ENCODE results near the gene STRBP.
"Not testable (repeated sequence)": the region's sequence is repeated elsewhere in the genome, so short reads cannot be mapped to it uniquely, and the experiment has no call there.

The STRBP gene

DNA sequence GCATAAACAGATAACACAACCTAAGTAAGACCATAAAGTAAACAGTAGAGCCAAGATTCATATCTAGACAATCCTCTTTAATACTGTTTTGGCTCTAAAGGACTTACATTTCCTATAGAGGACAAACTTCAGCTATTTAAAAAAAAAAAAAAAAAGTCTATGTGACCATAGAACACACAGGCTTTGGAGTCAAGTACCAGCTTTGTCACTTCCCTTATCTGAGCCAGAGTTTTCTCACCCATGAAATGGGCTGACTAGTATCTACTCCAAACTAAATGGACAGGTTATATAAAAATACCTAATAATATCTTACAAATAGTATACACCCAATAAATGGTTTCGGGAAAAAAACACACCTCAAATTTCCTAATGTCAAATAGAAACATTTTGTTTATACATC, 81.3 kb downstream of the STRBP start:
- DNase-seq = no peak

DNA sequence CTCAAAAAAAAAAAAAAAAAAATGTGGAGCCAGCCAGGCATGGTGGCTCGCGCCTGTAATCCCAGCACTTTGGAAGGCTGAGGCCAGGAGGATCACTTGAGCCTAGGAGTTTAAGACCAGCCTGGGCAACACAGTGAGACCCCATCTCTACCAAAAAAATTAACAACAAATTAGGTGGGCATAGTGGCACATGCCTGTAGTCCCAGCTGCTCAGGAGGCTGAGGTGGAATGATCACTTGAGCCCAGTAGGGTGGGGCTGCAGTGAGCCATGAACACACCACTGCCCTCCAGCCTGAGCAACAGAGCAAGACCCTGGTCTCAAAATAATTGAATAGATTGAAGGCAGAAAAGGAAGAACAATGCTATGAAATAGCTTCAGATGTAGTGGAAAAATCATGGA, 82.4 kb downstream of the STRBP start:
- DNase-seq = not testable (repeated sequence)

GRCh38 chr9:123176949-123177348, 91.4 kb downstream of the STRBP start:
- no peak for DNase-seq

- no peak for DNase-seq
These were observed 92.3 kb downstream of the STRBP start for GRCh38 chr9:123175854-123176629.

DNA sequence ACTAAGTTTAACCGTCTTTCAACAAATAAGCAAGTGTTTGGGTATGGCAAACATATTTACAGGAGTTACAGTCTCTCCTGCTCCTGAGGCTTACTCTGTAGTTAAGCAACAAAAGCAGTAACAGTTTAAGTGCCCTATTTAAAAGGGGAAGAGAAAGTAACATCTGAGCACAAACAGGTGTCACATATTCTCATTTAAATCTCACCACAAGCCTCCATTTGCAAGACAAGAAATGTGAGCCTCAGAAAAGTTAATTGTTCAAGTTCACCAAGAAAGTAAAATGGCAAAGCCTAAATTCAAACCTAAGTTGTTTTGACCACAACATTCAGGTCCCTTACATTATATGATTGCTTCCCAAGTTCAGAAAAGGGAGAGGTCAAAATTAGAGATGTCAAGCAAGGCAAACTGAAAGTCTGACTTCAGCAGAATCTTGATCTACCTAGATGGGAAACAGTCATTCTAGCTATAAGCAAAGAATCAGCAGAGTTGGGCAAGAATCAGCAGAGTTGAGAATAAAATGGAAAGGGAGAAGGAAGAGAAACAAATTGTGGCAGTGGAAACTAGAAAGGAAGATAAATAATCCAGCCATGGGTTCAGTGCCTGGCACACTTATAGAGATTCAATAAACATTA, 93.4 kb downstream of the STRBP start:
- DNase-seq = no peak

- DNase-seq = no peak
These were observed 94.3 kb downstream of the STRBP start for GRCh38 chr9:123174079-123174478.

GRCh38 chr9:123169926-123170325, 98.5 kb downstream of the STRBP start:
- no peak for DNase-seq

DNA sequence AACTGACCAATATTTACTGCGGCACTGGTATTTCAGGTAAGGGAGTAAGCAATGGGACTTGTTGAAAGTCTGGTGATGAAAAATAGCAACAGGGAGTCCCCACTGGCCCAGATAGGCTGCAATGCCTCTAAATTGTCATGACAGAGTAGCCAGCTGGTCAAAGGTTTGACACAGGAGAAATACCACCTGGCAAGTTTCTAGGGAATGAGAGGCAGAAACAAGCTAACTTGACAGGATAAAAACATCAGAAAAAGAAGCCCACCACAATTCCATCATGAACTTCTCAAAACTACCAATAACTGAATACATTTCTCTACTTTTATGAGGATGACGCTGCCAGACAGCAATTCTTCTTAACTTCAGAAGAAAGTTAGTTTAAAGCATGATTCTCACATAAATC, 99.8 kb downstream of the STRBP start:
- DNase-seq = no peak

- no peak for DNase-seq
These were observed 100.9 kb downstream of the STRBP start for GRCh38 chr9:123167474-123167873.

GRCh38 chr9:123165813-123166212, 102.6 kb downstream of the STRBP start:
- DNase-seq = no peak

- DNase-seq = no peak
These were observed 104.1 kb downstream of the STRBP start for GRCh38 chr9:123164285-123164684.

DNA sequence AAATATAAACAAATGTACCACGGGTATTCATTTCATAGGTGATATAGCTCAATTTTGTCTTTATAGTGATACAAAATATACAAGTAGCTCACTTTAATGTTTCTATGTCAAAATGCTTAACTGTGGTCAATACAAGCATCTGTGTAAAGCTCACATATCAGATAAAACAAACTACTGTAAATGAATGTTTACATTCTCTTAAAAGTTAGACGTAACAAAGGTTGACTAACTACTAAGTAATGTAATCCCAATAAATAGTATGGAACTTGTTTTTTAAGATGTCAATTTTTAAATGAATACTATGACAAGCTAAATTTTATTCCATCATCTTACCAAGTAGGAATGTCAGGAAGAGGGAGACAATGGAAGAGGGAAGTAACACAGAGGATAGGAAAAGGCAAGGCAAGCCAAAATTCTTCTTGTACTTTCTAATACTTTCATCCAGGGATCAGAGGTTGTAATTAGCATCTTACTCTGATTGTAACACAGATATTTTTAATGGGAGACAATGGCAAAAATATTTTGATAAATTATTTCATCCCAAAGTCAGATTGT, 105.5 kb downstream of the STRBP start:
- no peak for DNase-seq

DNA sequence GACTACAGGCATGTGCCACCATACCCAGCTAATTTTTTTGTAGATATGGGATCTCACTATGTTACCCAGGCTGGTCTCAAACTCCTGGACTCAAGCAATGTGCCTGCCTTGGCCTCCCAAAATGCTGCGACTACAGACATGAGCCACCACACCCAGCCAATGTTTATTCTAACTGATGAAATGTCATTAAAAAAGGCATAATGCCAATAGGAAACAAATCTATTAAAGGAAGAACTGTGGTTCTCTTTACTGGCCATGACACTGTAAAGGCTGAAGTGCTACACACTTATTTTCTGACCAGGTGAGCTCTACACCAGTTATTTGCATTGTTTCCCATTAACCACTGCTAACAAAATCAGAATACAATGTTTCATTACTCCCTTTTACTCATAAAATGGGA, 106.0 kb downstream of the STRBP start:
- DNase-seq = no peak

DNA sequence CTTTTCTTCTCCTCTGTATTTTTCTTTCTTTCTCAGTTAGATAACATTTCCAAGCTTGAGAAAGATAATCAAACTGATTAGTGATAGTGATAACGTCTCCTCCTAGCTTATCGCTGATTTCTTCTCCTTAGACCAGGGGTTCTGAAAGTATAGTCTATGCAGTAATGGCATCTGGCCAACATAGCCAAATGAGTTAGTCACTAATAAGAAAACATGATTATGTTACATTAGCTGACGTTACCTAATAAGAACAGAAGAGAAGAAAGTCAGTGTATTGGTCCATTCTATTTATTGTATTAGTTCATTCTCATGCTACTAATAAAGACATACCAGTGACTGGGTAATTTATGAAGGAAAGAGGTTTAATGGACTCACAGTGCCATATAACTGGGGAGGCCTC, 111.2 kb downstream of the STRBP start:
- no peak for DNase-seq

DNA sequence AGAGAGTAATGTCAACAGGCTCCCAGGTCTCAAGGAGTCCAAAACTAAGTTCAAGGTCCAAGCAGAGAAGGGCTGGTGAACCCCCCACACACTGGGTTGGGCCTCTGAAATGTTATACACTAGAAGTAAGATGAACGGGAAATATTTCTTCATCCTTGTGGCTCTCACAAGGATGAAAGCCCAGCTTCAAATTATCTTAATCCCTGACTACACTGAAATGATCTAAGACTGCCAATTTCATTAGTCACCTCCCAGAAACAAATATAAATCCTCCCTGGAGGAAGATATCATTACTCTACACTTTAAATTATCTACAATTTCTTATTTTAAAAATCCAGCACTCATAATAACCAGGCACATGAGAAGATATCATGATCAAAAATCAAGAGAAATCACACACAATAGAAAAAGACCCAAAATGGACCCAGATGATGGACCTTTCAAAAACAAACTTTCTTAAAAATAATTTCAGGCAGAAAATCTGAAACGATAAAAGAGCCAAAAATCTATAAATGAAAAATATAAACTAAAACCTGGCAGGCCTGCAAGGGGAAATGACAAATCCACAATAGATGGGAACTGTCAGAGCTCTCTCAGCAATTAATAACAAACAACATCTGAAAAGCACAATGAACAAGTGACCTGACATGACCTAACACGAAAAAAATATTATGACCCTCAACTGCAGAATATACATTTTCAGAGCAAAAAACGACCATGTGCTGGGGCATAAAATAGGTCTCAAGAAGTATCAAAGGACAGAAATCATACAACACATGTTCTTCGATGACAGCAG, 117.5 kb downstream of the STRBP start:
- DNase-seq = no peak

DNA sequence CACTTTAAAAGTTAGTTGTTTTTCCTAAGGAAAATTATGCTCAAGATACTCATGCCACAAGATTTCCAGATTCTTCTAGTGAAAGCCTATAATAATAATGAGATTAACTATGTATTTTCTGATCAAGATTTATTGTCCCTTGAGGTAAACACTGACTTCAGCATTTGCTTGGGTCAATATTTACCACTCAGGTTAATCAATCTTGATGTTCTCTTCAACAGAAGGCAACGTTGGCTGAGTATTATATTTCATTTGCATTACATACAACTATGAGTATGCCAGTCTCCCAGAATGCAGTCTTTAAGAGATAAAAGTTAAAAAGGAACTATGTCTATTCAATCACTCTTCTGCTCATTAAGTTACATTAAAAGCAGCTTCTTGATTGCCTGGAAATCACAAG, 119.3 kb downstream of the STRBP start:
- no peak for DNase-seq

- DNase-seq = no peak
These were observed 130.2 kb downstream of the STRBP start for GRCh38 chr9:123138163-123138562.

DNA sequence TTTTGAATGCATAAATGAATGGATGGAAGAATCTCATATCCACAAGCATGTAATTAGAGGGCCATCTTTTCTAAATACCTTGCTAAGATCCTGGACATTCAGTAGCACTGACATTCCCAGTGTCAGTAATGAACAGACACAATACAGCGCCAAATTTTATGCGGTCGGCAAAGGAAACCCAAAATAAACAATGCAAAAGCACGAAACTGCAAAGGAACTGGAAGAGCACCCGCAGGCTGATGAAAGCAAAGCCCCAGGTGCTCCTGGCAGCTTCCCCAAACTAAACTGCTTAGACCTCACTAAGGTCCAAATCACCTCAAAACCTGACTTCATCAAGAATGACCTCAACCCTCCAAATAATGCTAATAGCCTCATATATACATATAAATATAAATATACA, 133.0 kb downstream of the STRBP start:
- no peak for DNase-seq

DNA sequence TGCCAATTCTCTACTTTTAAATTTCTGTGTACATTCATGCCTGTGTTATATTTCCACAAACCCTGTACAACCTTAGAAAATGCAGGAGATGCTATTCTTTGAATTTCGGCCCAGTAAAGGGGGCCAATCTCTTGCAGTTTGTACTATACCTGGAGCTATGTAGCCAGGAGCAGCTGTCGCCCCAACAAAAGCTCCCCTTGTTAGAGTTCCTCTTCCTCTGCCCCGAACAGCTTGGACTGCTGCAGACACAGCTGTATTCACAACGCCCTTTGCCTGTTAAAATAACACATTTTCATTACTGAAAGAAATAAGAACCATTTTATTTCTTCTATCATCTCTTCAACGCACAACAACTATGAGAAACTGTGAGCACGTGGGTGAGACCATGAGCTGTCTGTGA, 135.7 kb downstream of the STRBP start:
- no peak for DNase-seq

DNA sequence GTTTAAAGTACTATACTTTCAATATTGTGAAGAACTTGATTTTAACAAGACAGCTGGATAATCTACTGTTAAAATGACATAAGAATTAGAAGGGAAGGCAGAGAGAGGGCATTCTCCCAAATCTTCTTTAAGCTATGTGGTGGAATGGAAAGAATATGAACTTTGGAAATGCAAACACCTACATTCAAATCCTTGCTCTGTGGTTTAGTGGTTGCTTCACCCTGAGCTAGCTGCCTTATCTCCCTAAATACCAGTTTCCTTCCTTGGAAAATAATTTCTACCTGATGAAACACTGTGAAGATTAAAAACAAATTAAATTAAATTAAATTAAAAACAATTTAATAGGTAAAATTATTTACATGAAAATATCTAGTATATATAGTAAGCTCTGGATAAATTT, 136.4 kb downstream of the STRBP start:
- DNase-seq = no peak

DNA sequence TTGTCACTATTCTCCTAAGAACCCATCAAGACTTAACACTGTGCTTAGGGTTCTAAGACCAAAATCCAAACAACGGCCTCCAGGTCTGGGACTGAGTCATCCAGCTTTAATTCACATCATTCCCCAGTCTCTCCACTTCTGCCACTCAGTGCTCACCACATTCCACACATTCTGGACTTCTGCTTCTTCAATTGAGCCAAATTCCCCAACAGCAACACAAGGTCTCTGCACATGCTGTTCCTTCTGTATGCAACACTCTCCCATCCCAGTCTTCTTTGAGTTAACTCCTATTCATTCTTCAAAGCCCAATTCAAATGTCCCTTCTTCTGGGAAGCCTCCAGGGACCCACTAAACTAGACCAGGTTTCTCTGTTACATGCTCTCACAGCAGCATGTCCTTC, 137.1 kb downstream of the STRBP start:
- no peak for DNase-seq

DNA sequence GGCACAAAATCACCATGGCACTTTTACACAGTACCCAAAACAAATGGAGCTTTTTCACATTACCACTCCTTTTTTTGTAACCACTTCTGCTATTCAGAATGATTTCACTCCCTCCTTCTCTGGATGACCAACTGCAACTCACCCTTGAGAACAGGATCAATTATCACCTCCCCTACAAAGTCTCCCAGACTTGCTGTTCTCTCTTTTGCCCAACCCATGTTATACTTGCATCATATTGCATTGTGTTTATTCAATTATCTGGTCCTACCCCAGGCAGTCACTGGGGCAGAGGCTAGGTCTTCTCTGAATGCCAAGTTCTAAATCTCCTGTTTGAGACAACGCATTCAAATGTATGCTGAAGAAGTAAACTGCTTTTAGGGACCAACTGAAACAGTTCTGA, 139.0 kb downstream of the STRBP start:
- no peak for DNase-seq

DNA sequence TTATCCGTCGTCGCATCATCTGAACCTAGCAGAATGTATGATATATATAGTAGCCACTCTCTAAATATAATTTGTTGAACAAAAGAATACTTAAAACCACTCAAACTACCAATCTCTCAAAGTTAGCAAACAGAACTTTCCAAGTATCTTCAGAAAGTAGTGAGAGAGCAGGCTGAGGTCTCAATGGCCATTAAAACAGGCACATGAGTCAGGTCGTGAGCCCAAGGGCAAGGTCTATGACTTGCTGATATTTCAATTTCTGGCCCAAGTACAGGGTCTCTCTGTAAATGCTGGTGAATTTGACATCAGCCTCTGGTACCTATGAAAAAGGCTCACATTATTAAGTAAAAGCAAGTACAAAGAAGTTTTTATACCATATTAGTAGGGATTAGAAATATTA, 139.8 kb downstream of the STRBP start:
- DNase-seq = no peak
